ENCODE measurements around the gene SRPX2. TPM values are rescaled to one million over a fixed set of nuclear protein-coding genes. Genes with fewer than 3 reads are reported as not detected.

Gene SRPX2
- total and polyA plus RNA-seq, 2 of the 13 experiments (the other 11 are each of a cell fraction or from before 2014, with no cell fraction given) = 1.5 to 6.7 TPM

DNA sequence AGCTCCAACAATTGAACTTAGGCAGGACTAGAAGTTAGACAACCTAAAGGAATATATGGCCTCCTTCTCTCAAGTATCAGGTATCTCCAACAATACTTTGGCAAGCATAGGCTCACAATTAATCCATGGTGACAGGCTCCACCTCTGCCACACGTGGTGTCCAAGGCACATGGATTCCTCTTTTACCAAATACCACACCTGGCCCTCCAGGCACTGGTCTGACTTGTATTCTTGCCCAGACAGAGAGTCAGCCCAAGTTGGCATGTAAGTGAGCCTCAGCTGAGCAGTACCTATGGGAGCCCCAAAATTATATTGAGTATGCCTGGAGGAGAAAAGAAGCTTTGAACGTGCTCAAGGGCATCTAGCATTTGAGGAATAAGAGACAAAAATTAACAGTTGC is 19.6 kb downstream of the SRPX2 start:
- CTCF ChIA-PET (ENCODE audit: low intra/inter-chr PET ratio, low total read pairs) = no interaction called here
- H3K79me2 ChIP-seq (ENCODE audit: insufficient read depth, low read length) = no peaks in the 10 kb centered on the region
- WGBS (ENCODE audit: low lambda C conversion rate) = 92% methylated on average over 2 of the region's 2 CpGs
- H3K27me3 ChIP-seq (ENCODE audit: control insufficient read depth in 1 of 2, insufficient read depth in 2 of 2, low read length in 2 of 2) = no peaks in the 10 kb centered on the region
- H2AFZ ChIP-seq (ENCODE audit: low read length) = no peak overlapping the region
- BruUV-seq (replicated peaks) = no TSS peak
- no peaks in the 10 kb centered on the region for H4K20me1 ChIP-seq (ENCODE audit: insufficient read depth, low read length)
- peaks cover 22% of the 10 kb centered on the region for H3K4me1 ChIP-seq (ENCODE audit: insufficient read depth, low read length)
- POLR2A ChIA-PET = no interaction called here
- ATAC-seq (no peak), DNase-seq (ENCODE audit: low spot score) (no peak), FAIRE-seq (no peak)
- no peak overlapping the region for H3K9ac ChIP-seq (ENCODE audit: insufficient read depth, low read depth, low read length)
- no peak overlapping the region for H3K27ac ChIP-seq (ENCODE audit: extremely low read length, insufficient read depth, low read length)
- no peak overlapping the region for H3K4me3 ChIP-seq (replicated peaks in 1 of 3; ENCODE audit: insufficient read depth in 1 of 3, low read depth in 2 of 3, low read length in 3 of 3)
- no peaks in the 10 kb centered on the region for H3K36me3 ChIP-seq (replicated peaks in 1 of 2; ENCODE audit: control insufficient read depth in 1 of 2, insufficient read depth in 2 of 2, low read length in 2 of 2)
- in situ Hi-C loops (cut with HindIII; ENCODE audit: extremely low pct_ligation_motif_present, low pct_unique_long_range_greater_than_20kb) (no loop called here), intact Hi-C loops (cut with micrococcal nuclease; ENCODE audit: unreplicated experiment) (no loop called here)
- TF ChIP-seq ZFP36L1 (CRISPR knock-in tag; IDR thresholded peaks at IDR 0.05) = no peak
- TF ChIP-seq, protein P1, sequence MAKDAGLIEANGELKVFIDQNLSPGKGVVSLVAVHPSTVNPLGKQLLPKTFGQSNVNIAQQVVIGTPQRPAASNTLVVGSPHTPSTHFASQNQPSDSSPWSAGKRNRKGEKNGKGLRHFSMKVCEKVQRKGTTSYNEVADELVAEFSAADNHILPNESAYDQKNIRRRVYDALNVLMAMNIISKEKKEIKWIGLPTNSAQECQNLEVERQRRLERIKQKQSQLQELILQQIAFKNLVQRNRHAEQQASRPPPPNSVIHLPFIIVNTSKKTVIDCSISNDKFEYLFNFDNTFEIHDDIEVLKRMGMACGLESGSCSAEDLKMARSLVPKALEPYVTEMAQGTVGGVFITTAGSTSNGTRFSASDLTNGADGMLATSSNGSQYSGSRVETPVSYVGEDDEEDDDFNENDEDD (CRISPR knock-in tag; IDR thresholded peaks at IDR 0.05; ENCODE audit: borderline replicate concordance) = no peak
- no peak for TF ChIP-seq FOSL2 (CRISPR knock-in tag; IDR thresholded peaks at IDR 0.05)
- no peak overlapping the region for H3K4me2 ChIP-seq (ENCODE audit: low read depth, low read length)
- H3K9me3 ChIP-seq (ENCODE audit: low read length) = no peaks in the 10 kb centered on the region

DNA sequence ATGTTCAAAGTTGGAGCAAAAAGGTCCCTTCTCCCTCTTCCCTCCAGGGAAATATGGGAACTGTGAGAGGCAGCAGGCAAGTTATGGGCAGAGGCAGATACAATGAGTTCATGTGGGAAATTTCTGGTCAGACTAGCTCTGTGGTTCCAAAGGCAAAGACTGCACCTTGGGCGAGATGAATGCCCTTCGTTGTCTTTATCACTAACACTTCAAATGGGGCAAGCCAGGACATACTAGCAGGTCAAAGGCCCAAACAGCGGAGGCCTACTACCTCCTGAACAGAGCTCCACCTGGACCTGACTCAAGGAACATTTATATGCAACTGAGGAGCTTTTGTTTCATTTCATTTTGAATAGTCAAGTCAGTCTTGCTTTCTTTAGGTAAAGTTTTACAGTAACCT is 29.0 kb downstream of the SRPX2 start:
- Histone ChIP-seq H3K79me2 (ENCODE audit: insufficient read depth, low read length) (no peaks in the 10 kb centered on the region), H3K36me3 (replicated peaks in 1 of 2; ENCODE audit: control insufficient read depth in 1 of 2, insufficient read depth in 2 of 2, low read length in 2 of 2) (no peaks in the 10 kb centered on the region), H2AFZ (ENCODE audit: low read length) (no peak overlapping the region), H3K4me3 (replicated peaks in 1 of 3; ENCODE audit: insufficient read depth in 1 of 3, low read depth in 2 of 3, low read length in 3 of 3) (no peak overlapping the region), H3K27ac (ENCODE audit: extremely low read length, insufficient read depth, low read length) (no peak overlapping the region), H3K27me3 (ENCODE audit: control insufficient read depth in 1 of 2, insufficient read depth in 2 of 2, low read length in 2 of 2) (no peaks in the 10 kb centered on the region), H3K4me1 (ENCODE audit: insufficient read depth, low read length) (peaks cover 10% of the 10 kb centered on the region), H3K4me2 (ENCODE audit: low read depth, low read length) (no peak overlapping the region), H3K9ac (ENCODE audit: insufficient read depth, low read depth, low read length) (no peak overlapping the region), H3K9me3 (ENCODE audit: low read length) (no peaks in the 10 kb centered on the region), H4K20me1 (ENCODE audit: insufficient read depth, low read length) (no peaks in the 10 kb centered on the region)
- in situ Hi-C loops (cut with HindIII; ENCODE audit: extremely low pct_ligation_motif_present, low pct_unique_long_range_greater_than_20kb) = no loop called here
- CTCF ChIA-PET (ENCODE audit: low intra/inter-chr PET ratio, low total read pairs) = no interaction called here
- no peak for TF ChIP-seq ZNF263 (CRISPR knock-in tag; IDR thresholded peaks at IDR 0.05)
- no peak for TF ChIP-seq ZNF234 (CRISPR knock-in tag; conservative IDR thresholded peaks at IDR 0.05)
- TF ChIP-seq, protein P2, sequence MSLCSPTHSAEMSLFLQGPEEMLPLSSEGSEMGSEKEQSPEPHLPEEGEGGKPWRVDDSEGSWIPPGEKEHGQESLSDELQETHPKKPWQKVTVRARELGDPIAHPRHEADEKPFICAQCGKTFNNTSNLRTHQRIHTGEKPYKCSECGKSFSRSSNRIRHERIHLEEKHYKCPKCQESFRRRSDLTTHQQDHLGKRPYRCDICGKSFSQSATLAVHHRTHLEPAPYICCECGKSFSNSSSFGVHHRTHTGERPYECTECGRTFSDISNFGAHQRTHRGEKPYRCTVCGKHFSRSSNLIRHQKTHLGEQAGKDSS (CRISPR knock-in tag; IDR thresholded peaks at IDR 0.05; ENCODE audit: borderline replicate concordance, low read depth) = no peak
- no TSS peak for BruUV-seq (replicated peaks)
- DNase-seq (ENCODE audit: low spot score) (no peak), ATAC-seq (no peak), FAIRE-seq (no peak)
- intact Hi-C loops (cut with micrococcal nuclease; ENCODE audit: unreplicated experiment) = no loop called here
- WGBS (ENCODE audit: low lambda C conversion rate) = no CpG with 5 or more reads among the region's 3 CpGs
- POLR2A ChIA-PET = no interaction called here
